Neural progenitor cell (in vitro differentiated cells): ENCODE data around the gene TAF11. TPM values are rescaled to one million over a fixed set of nuclear protein-coding genes. Genes with fewer than 3 reads are reported as not detected.

Source experiments
- DNase-seq: peaks from one replicate; pipeline ENCODE4 v3.0.0-alpha.2; 2016; ENCODE audit warnings: low spot score
- H2AFZ ChIP-seq: fragments of 200-600 bp; sonication (generic); replicated peaks from 2 replicates; pipeline ENCODE4 v1.6.1; 2016; ENCODE audit warnings: antibody characterized with exemption
- H3F3A ChIP-seq: fragments of 200-600 bp; sonication (generic); 2 replicates; pipeline ENCODE4 v1.6.1; 2016; ENCODE audit warnings: antibody characterized with exemption, low read depth
- H3K27ac ChIP-seq: fragments of 200-600 bp; sonication (generic); 2 replicates; pipeline ENCODE4 v1.5.1; 2016; ENCODE audit warnings: mild to moderate bottlenecking
- H3K27me3 ChIP-seq: fragments of 200-600 bp; sonication (generic); 2 replicates; pipeline ENCODE4 v1.6.1; 2016; ENCODE audit warnings: mild to moderate bottlenecking, moderate library complexity
- H3K36me3 ChIP-seq: fragments of 200-600 bp; sonication (generic); 2 replicates; pipeline ENCODE4 v1.5.1; 2016
- H3K4me1 ChIP-seq: fragments of 200-600 bp; sonication (generic); 2 replicates; pipeline ENCODE4 v1.6.1; 2016; ENCODE audit warnings: mixed run types
- H3K4me2 ChIP-seq: fragments of 200-600 bp; sonication (generic); 2 replicates; pipeline ENCODE4 v1.6.1; 2016
- H3K4me3 ChIP-seq: fragments of 200-600 bp; sonication (generic); 2 replicates; pipeline ENCODE4 v1.5.1; 2016
- H3K79me2 ChIP-seq: fragments of 200-600 bp; sonication (generic); 2 replicates; pipeline ENCODE4 v1.6.1; 2016; ENCODE audit warnings: low read depth
- H3K9ac ChIP-seq: fragments of 200-600 bp; sonication (generic); 2 replicates; pipeline ENCODE4 v1.6.1; 2016
- H3K9me3 ChIP-seq: fragments of 200-600 bp; sonication (generic); 2 replicates; pipeline ENCODE4 v1.5.1; 2016; ENCODE audit warnings: low read depth
- H4K20me1 ChIP-seq: fragments of 200-600 bp; sonication (generic); 2 replicates; pipeline ENCODE4 v1.6.1; 2016; ENCODE audit warnings: low read depth
- H3K27ac Mint-ChIP-seq: 3 replicates; pipeline ENCODE4 v1.8.0; 2021; ENCODE audit warnings: mixed read lengths
- H3K27me3 Mint-ChIP-seq: 2 replicates; pipeline ENCODE4 v1.8.0; 2022; ENCODE audit warnings: low read depth, mild to moderate bottlenecking, inconsistent platforms, moderate library complexity, mixed read lengths; ENCODE audit not compliant: insufficient read depth
- H3K36me3 Mint-ChIP-seq: 3 replicates; pipeline ENCODE4 v1.8.0; 2021; ENCODE audit warnings: mixed read lengths
- H3K4me1 Mint-ChIP-seq: 3 replicates; pipeline ENCODE4 v1.8.0; 2021; ENCODE audit warnings: mixed read lengths
- H3K4me3 Mint-ChIP-seq: 3 replicates; pipeline ENCODE4 v1.8.0; 2021; ENCODE audit warnings: mild to moderate bottlenecking, moderate library complexity, mixed read lengths
- H3K9me3 Mint-ChIP-seq: 3 replicates; pipeline ENCODE4 v1.8.0; 2020; ENCODE audit warnings: mixed read lengths
- EZH2 ChIP-seq: fragments of 200-600 bp; sonication (generic); IDR thresholded peaks from 2 replicates; pipeline ENCODE4 v1.6.1; 2017; ENCODE audit warnings: antibody characterized with exemption, mild to moderate bottlenecking, moderate library complexity
- EZH2phosphoT487 ChIP-seq: fragments of 200-600 bp; sonication (generic); IDR thresholded peaks from 2 replicates; pipeline ENCODE4 v1.6.1; 2017; ENCODE audit warnings: antibody characterized with exemption
- total RNA-seq: library from RNA; depleted of rRNA; stranded (reverse); fragments of >200 nt; gene quantifications from 2 replicates; pipeline ENCODE4 v1.2.3, GENCODE V29; 2015; ENCODE audit warnings: low replicate concordance
- TF ChIP-seq, protein P1 (sequence below): fragments of 200-600 bp; sonication (generic); IDR thresholded peaks from 2 replicates; pipeline ENCODE4 v1.5.1; 2017; ENCODE audit warnings: antibody characterized with exemption, mild to moderate bottlenecking

TAF11 gene
- total RNA-seq, 1 donor from 2014 or later, result 75.0 TPM

DNA sequence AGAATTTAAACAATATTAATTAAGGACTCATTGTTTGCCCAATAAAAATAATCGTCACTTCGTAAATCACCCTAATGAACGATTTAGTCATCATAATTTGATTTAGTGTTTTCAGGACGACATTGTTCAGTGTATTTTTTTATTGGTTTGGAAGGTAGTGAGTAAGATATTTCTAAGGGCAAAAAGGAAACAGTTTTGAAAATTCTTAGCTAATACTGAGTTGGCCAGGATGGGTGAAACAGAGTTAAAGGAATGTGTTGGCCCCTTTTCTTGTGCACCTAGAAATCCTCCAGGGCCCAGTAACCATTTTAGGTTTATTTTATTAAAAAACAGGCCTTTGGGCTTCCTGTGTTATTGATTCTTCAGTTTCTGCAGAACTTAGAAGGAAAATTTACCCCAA lies 26.5 kb upstream of the TAF11 start:
- H2AFZ ChIP-seq, result no peak overlapping the region
- no peaks in the 10 kb centered on the region for H3K27me3 Mint-ChIP-seq
- no peak overlapping the region for H3K4me3 ChIP-seq
- no peak overlapping the region for H3K27ac Mint-ChIP-seq
- no peak overlapping the region for H3K27ac ChIP-seq
- no peak overlapping the region for H3K9ac ChIP-seq
- H4K20me1 ChIP-seq, result peaks cover 28% of the 10 kb centered on the region
- H3K9me3 ChIP-seq, result no peaks in the 10 kb centered on the region
- DNase-seq, result no peak
- H3K36me3 Mint-ChIP-seq, result peaks cover 2% of the 10 kb centered on the region
- H3K4me1 Mint-ChIP-seq, result peaks cover 16% of the 10 kb centered on the region
- H3K4me3 Mint-ChIP-seq, result no peak overlapping the region
- TF ChIP-seq EZH2, result no peak
- TF ChIP-seq, protein P1, sequence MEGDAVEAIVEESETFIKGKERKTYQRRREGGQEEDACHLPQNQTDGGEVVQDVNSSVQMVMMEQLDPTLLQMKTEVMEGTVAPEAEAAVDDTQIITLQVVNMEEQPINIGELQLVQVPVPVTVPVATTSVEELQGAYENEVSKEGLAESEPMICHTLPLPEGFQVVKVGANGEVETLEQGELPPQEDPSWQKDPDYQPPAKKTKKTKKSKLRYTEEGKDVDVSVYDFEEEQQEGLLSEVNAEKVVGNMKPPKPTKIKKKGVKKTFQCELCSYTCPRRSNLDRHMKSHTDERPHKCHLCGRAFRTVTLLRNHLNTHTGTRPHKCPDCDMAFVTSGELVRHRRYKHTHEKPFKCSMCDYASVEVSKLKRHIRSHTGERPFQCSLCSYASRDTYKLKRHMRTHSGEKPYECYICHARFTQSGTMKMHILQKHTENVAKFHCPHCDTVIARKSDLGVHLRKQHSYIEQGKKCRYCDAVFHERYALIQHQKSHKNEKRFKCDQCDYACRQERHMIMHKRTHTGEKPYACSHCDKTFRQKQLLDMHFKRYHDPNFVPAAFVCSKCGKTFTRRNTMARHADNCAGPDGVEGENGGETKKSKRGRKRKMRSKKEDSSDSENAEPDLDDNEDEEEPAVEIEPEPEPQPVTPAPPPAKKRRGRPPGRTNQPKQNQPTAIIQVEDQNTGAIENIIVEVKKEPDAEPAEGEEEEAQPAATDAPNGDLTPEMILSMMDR, result no peak
- H3F3A ChIP-seq, result peaks cover 12% of the 10 kb centered on the region
- H3K79me2 ChIP-seq, result peaks cover 71% of the 10 kb centered on the region
- H3K4me1 ChIP-seq, result peaks cover 26% of the 10 kb centered on the region
- no peaks in the 10 kb centered on the region for H3K9me3 Mint-ChIP-seq
- H3K27me3 ChIP-seq, result no peaks in the 10 kb centered on the region
- H3K4me2 ChIP-seq, result no peak overlapping the region
- H3K36me3 ChIP-seq, result no peaks in the 10 kb centered on the region

DNA sequence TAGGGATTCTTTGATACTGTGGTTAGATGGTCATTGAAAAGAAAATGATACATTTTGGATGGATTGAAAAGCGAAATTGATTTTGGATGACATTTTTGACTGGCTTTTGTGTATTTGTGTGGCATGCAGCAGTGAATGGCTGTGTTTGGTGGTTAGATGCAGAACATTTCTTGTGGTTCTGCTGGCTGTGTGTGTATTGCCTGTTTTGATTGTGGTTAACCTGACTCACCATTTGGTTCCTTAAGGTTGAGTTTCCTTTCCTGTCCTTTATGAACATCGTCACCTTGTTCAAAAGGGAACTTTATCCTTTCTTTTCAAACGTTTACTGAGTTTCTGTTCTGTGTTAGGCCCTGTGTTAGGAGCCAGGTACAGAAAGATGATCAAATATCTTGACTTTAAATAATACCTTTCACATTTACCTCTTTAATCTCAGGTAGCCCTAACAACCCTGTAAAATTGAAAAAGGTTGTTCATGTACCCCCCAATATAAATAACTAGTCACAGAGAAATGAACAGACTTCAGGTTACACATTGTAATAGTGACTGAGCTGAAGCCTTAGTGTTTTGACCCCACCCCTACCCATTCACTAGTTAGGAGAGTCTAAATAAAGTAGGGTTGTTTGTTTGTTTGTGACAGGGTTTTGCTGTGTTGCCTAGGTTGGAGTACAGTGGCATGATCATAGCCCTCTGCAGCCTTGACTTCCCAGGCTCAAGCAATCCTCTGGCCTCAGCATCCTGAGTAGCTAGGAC lies 25.0 kb upstream of the TAF11 start:
- Histone ChIP-seq H4K20me1 (peaks cover 28% of the 10 kb centered on the region), H3K9ac (no peak overlapping the region), H3K4me2 (no peak overlapping the region)

DNA sequence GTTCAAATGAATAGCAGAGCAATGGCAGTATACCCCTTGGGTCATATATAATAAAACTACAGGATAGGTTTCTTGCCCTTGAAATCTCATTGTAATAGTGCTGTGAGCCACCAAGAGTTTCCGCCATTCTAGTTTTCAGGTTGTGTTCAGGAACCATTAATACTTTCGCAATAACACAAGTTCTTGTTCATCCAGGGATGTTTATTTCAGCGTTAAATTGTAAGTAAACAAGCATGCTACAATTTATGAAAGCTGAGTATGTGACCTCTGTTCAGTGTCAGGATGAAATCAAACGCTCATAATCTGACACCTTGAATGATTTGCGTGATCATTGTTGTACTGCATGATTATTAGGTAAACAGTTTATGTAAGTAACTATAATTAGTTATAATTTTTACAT lies 24.0 kb upstream of the TAF11 start:
- peak overlapping the region; percentile 71 for H3K27ac ChIP-seq
- no peak overlapping the region for H3K9ac ChIP-seq
- H3K4me2 ChIP-seq, result no peak overlapping the region
- H3K4me1 Mint-ChIP-seq, result peaks cover 13% of the 10 kb centered on the region
- peaks cover 85% of the 10 kb centered on the region for H3K79me2 ChIP-seq
- DNase-seq, result no peak
- H3K36me3 Mint-ChIP-seq, result no peaks in the 10 kb centered on the region
- H3F3A ChIP-seq, result peaks cover 12% of the 10 kb centered on the region
- peaks cover 25% of the 10 kb centered on the region for H4K20me1 ChIP-seq
- H3K27me3 ChIP-seq, result no peaks in the 10 kb centered on the region
- no peaks in the 10 kb centered on the region for H3K36me3 ChIP-seq
- H3K27ac Mint-ChIP-seq, result no peak overlapping the region
- H3K27me3 Mint-ChIP-seq, result no peaks in the 10 kb centered on the region
- peaks cover 17% of the 10 kb centered on the region for H3K4me1 ChIP-seq
- H3K4me3 ChIP-seq, result no peak overlapping the region
- no peak for TF ChIP-seq EZH2phosphoT487
- TF ChIP-seq EZH2, result no peak
- H3K4me3 Mint-ChIP-seq, result no peak overlapping the region
- no peak overlapping the region for H2AFZ ChIP-seq
- no peaks in the 10 kb centered on the region for H3K9me3 ChIP-seq
- H3K9me3 Mint-ChIP-seq, result no peaks in the 10 kb centered on the region

More for the DNA sequence above, 25.0 kb upstream of the TAF11 start:
- Mint-ChIP-seq H3K9me3 (no peaks in the 10 kb centered on the region), H3K4me3 (no peak overlapping the region), H3K27ac (no peak overlapping the region), H3K36me3 (no peaks in the 10 kb centered on the region), H3K27me3 (no peaks in the 10 kb centered on the region), H3K4me1 (peaks cover 16% of the 10 kb centered on the region)
- TF ChIP-seq, protein P1, result no peak
- TF ChIP-seq EZH2 (no peak), EZH2phosphoT487 (no peak)
- H3K9me3 ChIP-seq, result no peaks in the 10 kb centered on the region
- H3K4me3 ChIP-seq, result no peak overlapping the region
- H3F3A ChIP-seq, result peaks cover 12% of the 10 kb centered on the region
- peaks cover 26% of the 10 kb centered on the region for H3K4me1 ChIP-seq
- no peak for DNase-seq
- H3K36me3 ChIP-seq, result no peaks in the 10 kb centered on the region
- H2AFZ ChIP-seq, result no peak overlapping the region
- no peaks in the 10 kb centered on the region for H3K27me3 ChIP-seq
- no peak overlapping the region for H3K27ac ChIP-seq
- peaks cover 75% of the 10 kb centered on the region for H3K79me2 ChIP-seq

DNA sequence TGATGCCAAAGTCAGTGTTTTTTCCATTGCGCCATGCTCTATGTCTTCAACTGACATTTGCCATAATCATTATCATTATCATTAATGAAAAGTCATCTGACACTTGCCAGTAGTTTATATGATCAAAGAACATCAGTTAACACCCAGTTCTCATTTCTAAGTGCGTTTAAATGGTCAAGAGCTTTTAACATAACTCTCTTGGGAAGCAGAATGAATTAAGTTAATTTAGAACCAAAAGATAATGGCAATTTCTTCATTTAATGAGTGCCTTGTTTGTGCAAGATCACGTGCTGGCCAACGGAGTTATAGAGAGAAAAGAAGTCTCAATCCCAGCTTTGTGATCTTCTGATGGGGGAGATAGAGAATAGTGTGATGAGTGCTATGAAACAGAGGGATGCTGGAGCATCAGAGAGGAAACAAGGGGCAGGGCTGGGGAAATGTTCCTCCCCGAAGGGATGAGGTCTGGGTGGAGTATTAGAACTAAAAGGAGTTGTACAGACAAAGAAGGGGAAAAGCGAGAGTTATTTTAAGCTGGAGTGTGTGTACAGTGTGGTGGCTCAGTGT lies 21.6 kb upstream of the TAF11 start:
- Histone ChIP-seq H3K27ac (no peak overlapping the region), H4K20me1 (peaks cover 35% of the 10 kb centered on the region), H3K36me3 (no peaks in the 10 kb centered on the region), H2AFZ (no peak overlapping the region), H3K4me2 (no peak overlapping the region), H3K4me1 (peaks cover 13% of the 10 kb centered on the region), H3K9me3 (no peaks in the 10 kb centered on the region), H3K4me3 (no peak overlapping the region), H3F3A (peaks cover 12% of the 10 kb centered on the region), H3K79me2 (peaks cover 77% of the 10 kb centered on the region), H3K27me3 (no peaks in the 10 kb centered on the region), H3K9ac (no peak overlapping the region)
- no peak for DNase-seq
- Mint-ChIP-seq H3K27me3 (peaks cover 2% of the 10 kb centered on the region), H3K4me1 (peaks cover 13% of the 10 kb centered on the region), H3K36me3 (peaks cover 3% of the 10 kb centered on the region), H3K4me3 (no peak overlapping the region), H3K9me3 (no peaks in the 10 kb centered on the region), H3K27ac (no peak overlapping the region)
- TF ChIP-seq, protein P1, result no peak
- no peak for TF ChIP-seq EZH2
- TF ChIP-seq EZH2phosphoT487, result no peak
